HG02973 (cell line): ENCODE data around the gene LMX1B.

Experiments
- ATAC-seq: cut with Tn5 transposase; IDR thresholded peaks from one replicate; pipeline ENCODE4 v1.9.1; 2021; ENCODE audit warnings: moderate library complexity; ENCODE audit not compliant: unreplicated experiment

Gene LMX1B

DNA sequence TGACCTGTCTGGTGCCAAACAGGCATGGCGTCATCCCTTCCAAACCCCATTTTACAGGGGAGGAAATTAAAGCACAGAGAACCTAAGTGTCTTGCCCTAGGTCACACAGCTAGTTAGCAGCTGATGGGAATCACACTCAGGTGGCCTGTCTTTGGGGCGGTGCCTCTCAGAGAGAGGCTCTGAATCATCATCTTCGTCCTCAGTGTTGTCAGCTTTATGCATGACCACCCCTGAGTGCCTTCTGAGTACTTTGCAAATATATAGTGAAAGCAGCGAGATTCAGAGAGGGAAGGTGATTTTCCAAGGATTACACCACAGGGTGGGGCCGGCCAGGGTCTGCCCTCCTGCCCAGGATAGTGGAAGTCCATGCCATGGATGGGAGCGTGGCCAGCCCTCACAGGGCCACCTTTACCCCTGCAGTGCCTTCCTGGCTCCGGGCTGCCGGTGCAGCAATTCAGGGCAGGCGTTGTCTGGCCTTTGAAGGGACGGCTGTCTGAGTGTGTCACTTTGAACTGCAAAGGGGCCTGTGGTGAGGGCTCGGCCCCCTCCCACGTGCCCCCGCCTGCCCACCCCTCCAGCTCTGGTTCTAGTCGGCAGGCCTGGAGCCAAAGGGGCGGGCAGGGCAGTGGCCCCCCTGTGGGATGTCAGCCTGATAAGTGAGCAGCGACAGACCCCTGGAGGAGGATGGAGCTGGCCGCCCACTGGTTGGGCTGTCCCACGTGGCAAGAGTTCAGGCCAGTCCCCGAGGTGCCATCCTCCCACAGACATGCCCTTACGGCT is 16.9 kb downstream of the LMX1B start:
- no peak for ATAC-seq

DNA sequence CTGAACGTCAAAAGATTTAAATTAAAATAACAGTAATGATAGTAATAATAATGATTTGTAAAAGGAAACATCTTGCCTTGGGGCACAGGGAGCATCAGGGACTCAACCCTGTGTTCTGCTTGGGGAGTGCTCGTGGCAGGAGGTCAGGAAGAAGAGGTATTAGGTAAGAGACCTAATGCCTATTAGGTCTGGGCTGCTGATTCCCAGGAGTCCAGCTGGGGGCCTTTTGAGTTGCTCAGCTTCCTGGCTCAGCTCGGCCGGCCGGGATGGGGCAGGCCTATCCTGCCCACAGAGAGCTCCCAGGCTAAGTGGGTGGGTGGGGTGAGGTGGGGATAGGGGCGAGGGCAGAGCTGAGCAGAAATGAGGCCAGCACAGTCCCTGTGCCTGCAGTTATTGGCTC is 17.5 kb downstream of the LMX1B start:
- no peak for ATAC-seq

- ATAC-seq, result no peak
Observed at GRCh38 chr9:126633881-126634558, 20.3 kb downstream of the LMX1B start.

DNA sequence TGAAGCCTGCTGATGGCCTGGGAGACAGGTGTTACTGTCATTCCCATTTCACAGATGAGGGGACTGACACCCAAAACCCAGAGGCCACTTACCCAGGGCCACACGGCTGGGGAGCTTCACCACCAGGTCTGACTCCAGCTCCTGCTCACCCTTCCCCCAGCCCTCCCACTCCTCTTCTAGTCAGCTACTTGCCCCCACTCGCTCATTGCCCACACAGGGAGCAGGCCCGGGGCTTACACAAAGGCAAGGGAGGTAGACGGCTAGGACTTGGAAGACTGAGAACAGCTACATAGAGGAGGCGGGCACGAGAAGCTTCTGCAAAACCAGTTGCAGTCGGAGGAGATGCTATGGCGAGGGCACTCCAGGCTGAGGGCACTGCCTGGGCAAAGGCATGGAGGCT is 21.3 kb downstream of the LMX1B start:
- ATAC-seq, result no peak

DNA sequence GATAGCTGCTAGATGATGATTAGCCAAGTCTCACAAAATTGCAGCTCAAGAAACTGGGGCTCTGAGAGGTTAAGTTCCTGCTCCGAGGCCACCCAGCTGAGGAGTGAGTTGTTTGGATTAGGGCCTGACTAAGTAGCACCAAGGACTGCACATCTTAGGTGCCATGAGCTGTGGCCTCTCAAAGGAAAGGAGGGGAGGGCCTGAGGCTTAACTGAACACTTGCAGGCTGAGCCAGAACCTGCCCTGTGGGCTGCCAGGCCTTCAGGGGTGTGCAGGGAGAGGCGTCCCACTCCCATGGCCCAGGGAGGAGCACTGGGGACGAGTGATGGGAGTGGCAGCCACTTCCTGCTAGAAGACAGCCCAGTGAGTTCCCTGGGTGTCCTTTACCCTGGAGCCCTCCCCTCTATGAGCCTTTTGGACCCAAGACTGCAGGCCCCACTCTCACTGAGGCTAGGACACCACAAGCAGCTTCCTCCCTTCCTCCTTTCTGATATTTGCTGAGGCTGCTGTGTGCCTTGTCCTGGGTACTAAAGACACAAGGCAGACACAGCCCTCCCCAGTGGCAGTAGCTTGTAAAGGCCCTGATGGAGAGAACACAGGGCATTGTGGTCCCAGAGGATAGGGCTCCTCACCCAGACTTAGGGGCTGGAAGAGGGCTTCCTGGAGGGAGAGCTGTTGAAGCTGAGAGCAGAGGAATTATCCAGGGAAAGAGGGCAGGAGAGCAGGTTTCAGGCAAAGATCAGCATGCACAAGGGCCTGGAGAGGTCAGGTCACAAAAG is 22.1 kb downstream of the LMX1B start:
- no peak for ATAC-seq

DNA sequence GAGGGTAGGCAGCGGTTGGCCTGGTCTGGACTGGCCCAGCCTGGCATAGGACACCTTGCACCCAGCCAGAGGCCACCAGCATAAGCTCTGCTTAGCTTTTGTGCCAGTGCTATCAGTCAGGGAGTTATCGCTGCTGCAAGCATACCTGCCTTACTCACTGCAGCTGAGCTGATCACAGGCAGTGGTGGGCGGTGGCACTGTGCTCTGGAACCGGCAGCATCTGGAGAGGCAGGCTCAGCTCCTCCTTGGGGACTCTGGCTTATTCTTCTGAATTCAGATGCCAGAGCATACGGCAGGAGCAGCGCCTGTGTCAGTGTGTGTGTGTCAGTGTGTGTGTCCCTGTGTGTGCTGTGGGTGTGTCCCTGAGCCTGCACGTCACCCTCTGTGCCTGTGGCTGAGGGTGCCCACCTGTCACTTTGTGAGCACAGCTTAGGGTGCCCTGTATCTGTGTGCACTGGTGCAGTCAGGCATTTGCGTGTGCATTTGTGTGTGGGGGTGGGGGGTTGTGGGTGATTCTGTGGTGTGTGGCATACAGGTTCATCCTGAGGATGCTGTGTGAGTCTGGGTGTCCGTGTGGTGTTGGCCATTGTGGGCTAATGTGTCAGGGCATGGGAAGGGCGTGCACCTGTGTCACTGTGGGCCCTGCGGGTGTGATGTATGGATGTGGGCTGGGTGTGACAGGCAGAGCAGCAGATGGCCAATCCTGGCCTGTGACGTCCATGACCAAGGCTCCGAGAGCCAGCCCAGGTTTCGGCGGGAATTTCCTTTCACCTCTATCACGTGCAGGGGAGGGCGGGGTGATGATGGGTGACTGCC is 23.5 kb downstream of the LMX1B start:
- no peak for ATAC-seq

- ATAC-seq, result no peak
Observed at GRCh38 chr9:126638571-126639132, 24.9 kb downstream of the LMX1B start.

DNA sequence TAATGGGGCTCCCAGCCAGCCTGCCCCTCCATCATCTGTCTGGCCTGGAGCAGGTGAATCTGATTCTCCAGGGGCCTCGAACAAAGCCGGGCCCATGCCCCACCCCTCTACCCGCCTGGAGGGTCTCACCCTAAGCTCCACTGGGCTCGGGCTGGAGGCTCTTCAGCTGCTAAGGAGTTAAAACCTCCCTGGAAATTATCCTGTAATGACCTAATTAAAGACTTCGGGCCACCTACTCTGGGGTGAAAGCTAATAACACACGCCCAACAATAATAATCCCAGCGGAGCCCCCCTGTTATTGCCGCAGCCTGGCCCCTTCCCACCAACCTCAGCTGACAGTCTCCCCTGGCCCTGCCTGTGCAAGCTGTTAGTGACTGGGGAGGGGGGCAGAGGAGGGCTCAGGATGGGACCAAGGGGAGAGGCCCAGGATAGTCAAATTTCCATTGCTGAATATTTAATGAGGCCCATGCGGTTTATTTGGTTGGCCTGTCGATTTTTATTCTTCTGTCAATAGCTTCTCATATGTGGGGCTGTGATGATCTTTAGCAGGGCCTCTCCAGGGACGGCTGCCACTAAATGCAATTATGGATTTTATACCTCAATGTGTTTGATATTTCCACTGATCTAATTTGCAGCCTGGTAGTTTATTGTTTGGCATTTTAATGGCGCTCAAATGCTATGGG is 25.7 kb downstream of the LMX1B start:
- no peak for ATAC-seq

DNA sequence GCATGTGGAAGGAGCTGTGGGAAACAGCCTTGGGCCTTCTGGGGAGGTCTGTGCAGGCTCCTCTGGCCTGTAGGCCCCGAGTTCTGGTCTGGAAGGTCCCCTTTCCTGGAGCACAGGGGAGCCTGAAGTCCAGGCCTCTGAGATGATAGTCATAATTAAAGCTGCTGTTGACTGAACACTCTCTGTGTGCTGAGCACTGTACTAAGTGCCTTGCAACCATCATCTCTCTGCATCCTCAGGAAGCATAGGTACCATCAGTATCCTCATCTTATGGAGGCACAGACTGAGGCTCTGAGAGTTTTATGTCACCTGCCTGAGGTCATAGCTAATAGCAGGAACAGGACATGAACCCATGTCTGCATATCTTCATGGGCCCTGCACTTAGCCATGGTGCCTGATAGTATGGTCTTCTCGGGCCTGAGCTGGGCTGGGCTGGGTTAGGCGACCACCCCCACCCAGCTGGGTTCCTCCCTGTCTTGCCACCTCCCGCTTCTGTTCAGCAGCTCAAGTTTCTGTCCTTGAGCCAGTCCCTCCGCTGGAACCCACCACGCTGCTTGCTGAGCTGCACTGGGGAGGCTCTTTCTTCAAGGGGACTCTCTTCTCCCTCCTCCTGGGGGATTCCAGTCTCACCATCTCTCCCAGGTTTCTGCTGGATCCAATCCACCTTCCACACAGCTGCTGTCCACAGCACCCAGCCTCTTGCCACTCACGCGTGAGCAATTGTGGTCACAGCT is 27.6 kb downstream of the LMX1B start:
- no peak for ATAC-seq

GRCh38 chr9:126642010-126642744 is 28.4 kb downstream of the LMX1B start:
- no peak for ATAC-seq

DNA sequence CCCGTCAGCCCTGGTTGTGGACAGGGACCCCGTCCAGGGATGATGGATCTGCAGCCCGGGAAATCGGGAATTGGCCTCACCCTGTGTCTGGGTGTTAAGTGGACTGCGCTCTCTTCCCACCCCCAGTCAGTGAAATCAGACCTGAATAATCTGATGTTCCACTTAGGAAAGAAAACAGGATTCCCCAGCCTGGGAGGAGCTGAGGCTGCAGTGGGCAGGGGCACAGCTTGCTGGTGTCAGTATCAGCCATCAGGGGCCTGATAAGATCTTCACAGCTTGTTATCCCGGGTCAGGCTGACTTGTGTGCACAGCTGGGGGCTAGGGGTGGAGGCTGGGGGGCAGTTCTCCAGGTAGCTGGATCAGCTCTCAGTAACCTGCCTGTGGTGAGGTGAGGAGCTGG is 29.1 kb downstream of the LMX1B start:
- no peak for ATAC-seq

DNA sequence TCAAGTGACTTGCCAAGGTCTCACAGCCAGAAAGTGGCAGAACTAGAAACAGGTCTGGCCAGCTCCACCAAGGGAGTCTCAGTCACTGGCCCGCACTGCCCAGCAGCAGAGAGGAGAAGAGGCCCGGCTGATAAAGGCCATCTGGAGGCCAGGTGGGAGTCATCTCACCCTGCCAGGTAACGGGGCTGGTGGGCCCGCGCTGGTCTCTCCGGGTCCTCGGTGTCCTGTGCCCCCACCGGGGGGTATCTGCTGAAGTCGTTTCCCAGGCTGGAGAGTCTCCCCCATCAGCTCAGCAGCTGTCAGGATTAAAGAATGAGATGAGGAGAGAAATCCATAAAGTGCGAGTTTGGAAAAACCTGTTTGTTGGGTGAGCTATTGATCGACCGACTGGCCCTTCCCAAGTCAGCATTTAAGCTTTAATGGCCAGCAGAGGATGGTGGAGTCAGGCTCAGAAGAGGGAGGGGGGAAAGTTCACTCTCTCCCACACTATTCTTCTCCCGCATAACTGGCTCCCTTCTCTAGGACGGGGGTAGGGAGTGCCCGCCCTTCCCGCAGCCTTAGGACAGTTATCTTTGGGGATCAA is 30.3 kb downstream of the LMX1B start:
- no peak for ATAC-seq

DNA sequence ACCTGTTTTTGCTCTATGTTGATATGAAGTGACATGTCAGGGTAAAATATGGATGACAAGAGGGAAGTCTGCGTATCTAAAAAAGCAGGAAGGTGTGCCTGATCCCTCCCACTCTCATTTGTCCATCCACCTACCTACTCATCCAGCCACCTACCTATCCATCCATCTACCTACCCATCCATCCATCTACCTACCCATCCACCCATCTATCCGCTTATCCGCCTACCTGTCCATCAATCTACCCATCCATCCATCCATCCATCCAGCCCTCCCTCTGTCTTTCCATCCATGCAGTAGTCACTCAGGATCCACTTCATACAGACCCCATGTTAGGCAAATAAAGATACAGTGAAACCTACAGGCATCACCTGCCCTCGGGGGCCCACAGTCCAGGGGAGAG is 32.4 kb downstream of the LMX1B start:
- ATAC-seq, result no peak

GRCh38 chr9:126647585-126648411 is 34.1 kb downstream of the LMX1B start:
- no peak for ATAC-seq

GRCh38 chr9:126649477-126649876 is 35.7 kb downstream of the LMX1B start:
- ATAC-seq, result no peak

GRCh38 chr9:126650404-126651341 is 36.9 kb downstream of the LMX1B start:
- ATAC-seq, result no peak
